Loucy (cell line): ENCODE data around the gene GATA6.

Source experiments
- CTCF ChIP-seq: fragments of 200-600 bp; sonication (generic); conservative IDR thresholded peaks from 2 replicates; pipeline ENCODE4 v1.5.1; 2014; ENCODE audit warnings: mild to moderate bottlenecking, antibody characterized with exemption, low read length
- EZH2phosphoT487 ChIP-seq: fragments of 200-600 bp; IDR thresholded peaks from 2 replicates; pipeline ENCODE4 v1.6.1; 2018; ENCODE audit warnings: antibody characterized with exemption, mild to moderate bottlenecking, moderate library complexity, borderline replicate concordance

GRCh38 chr18:22226801-22227200 lies 57.4 kb downstream of the GATA6 start:
- TF ChIP-seq CTCF (no peak), EZH2phosphoT487 (no peak)
